HPDE6-E6E7 (cell line): ENCODE measurements around the gene PPM1A.

ENCODE experiments used
- DNase-seq: peaks from one replicate; pipeline ENCODE4 v3.0.0; 2011; ENCODE audit warnings: missing footprints; ENCODE audit errors: extremely low spot score

PPM1A gene

DNA sequence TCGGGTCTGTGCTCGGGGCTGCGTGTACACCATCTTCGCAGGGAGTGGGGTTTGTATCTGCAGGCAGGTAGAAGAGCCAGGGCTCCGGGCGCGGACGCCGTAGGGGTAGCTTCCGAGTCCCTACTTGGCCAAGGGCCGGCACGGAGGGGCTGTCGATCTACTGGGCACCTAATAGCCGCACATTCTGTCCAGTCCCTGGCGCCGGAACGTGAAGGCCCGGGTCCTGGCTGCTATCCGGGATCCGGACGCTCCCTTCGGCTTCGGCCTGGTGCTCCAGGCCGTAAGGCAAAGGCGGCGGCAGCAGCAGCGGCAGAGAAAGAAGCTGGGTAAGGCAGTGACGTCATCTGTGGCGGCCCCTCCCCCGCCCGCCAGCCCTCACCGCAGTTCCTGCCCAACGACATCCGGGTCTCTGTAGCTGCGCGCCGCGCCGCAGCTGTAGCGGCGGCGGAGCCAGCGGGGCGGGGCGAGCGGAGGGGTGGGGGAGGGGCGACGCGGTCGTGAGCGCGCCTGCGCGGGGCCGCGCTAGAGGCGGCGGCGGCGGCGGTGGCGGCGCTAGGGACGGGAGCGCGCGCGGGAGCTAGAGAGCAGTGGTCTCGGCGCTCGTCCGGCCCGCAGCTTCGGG is at the start of gene PPM1A:
TSS of gene PPM1A (plus strand) at position 525 of the 622 bp plus-strand sequence. CDS start 33,483 bp downstream, outside the sequence.
- peak; percentile 95 for DNase-seq

DNA sequence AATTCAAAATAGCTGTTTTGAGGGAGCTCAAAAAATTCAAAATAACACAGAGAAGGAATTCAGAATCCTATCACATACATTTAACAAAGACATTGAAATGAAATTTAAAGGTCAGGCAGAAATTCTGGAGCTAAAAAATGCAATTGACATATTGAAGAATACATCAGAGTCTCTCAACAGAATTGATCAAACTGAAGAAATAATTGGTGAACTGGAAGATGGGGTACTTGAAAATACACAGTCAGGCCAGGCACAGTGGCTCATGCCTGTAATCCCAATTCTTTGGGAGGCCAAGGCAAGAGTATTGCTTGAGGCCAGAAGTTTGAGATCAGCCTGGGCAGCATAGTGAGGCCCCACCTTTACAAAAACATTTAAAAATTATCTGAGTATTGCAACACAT is 49.7 kb upstream of the PPM1A start:
- no peak for DNase-seq

DNA sequence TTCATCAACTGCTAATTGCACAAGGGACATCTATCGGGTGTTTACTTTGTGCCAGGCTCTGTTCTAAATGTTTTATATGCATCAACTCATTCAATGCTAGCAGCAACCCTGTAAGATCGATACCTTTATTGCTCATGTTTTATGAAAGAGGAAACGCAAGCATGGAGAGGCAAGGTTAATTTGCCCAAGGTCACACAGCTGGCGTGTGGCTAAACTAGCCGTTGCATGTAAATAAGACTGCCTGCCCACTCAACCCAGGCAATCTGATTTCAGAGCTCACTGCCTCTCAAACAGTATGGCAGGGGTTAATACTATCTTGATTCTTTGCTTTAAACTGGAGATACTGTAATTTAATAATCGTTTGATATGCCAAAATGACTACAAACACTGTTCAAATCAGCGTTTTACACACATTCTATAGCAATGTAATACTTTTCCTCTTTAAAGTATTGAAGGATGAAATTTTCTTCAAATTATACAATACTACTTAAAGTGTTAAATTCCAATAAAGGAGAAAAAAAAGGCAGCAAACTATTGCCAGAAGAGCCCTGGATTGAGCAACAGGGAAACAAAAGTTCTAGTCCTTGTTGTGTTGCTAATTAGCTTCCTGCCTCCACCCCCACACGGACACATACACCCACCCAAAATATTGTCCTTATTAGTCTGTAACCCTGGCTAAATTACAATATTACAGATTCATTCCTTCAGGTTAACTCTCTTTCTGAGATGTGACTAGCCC is 44.7 kb upstream of the PPM1A start:
- DNase-seq: no peak

DNA sequence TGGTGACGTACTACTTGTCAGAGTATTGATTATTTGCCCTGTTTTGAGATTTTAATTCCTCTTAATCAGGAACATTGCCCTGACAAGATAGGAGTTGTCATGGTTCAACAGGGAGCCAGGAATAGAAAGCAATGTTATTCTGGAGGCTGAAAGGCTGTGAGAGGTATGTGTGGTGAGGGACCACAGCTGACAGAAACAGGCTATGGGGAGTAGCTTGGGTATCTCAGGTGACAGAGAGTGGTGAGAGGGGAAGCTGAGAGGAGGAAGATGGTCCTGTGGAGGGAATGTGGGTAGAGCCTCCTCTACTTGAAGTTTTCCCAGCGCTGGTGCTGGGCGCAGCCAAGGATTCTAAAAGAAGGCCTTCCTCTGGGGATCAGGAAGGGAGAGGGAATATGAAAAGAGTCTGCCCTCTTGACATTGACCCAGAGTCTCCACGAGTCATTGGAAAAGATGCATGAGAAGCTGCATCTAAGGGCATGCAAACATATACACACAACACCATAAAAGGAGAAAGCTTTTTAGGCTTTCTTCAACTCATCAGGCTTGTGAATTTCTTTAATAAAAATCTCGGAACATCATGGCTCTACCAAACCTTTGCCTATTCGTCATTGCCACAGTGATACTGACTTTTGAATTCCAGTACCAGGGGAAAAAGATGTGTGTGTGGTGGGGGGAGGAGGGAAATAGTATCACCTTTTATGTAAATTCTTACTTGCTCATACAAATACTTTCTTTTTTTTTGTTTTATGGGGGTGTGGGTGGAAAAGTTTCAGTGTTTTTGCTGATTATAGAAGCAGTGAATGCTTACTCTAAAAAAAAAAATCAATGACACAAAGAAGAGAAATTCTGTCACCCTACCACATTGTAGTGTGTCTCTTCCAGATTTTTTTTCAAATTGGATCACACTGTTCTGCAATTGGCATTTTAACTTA is 43.9 kb upstream of the PPM1A start:
- no peak for DNase-seq

DNA sequence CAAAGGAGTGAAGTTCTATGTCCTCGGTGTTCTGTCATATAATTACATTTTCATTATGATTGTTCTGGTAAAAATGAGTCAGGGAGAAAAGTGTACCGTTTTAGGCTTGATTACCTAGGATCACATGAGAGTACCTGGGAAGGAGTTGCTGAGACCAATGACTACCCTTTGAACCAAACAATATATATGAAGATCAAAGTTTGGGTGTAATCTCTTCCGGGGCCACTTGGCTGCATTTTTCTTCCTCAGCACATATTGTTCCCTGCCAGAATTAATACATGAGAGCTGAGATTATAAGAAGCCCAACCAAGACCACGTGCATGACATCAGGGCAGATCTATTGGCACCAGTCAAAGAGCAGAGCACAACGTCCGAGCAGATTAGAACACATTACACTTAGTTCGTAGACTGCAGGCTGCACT is 42.8 kb upstream of the PPM1A start:
- DNase-seq: no peak

DNA sequence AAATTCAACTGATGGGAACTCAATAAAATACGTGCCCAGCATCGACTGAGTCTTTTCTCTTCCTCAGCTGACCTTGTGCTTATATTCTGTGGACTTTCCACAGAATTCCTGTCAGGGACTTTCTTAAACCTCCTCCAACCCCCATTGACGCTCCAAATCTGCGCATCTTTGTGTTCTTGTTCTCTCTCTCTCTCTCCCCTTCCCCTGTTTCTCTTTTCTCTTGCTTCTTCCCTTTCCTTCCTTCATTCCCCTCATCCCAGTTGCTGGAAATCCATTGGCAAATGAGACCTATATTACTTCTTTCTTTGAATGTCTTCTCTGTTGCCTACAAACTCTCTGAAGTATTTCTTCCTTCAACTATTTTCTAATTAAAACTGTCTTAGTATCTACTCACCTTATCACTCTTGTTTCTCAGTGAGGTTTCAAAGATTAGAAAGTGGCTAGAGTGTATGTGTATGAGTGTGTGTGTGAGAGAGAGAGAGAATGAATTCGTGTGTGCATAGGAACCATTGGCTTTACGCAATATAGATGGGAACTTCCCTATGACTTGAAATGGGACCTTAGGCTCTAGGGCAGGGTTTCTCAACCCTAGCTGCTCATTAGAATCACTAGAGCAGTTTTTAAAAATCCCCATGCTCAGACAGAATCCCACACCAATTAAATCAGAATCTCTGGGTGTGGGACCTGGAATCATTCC is 42.0 kb upstream of the PPM1A start:
- DNase-seq: no peak

DNA sequence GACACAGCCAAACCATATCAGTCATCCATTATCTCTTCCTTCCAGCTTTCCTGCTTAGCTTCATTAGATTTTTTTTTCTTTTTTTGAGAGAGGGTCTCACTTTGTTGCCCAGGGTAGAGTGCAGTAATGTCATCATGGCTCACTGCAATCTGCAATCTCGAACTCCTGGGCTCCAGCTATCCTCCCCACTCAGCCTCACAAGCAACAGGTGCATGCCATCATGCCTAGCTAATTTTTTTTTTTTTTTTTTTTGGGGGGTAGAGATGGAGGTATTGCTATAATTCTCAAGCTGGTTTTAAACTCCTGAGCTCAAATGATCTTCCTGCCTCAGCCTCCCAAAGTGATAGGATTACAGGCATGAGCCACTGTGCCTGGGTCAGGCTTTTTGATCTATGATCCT is 38.3 kb upstream of the PPM1A start:
- DNase-seq: no peak

DNA sequence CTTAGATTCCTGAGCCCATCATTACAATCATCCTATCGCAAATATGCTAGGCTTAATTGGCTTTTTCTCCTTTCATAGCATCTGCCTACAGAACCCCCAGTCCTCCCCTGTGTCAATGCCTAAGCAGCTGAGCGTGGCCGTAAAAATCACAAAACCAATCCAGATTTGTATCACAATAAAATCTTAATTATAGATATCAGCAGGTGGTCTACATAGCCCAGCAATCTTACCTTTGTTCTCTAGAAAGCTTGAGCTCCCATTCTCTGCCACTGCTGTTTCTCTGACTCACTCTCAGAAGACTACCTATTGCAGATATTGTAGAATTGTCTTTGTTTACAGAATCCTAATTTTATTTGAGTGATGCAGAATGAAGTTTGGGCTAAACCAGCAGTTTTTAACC is 37.9 kb upstream of the PPM1A start:
- no peak for DNase-seq

DNA sequence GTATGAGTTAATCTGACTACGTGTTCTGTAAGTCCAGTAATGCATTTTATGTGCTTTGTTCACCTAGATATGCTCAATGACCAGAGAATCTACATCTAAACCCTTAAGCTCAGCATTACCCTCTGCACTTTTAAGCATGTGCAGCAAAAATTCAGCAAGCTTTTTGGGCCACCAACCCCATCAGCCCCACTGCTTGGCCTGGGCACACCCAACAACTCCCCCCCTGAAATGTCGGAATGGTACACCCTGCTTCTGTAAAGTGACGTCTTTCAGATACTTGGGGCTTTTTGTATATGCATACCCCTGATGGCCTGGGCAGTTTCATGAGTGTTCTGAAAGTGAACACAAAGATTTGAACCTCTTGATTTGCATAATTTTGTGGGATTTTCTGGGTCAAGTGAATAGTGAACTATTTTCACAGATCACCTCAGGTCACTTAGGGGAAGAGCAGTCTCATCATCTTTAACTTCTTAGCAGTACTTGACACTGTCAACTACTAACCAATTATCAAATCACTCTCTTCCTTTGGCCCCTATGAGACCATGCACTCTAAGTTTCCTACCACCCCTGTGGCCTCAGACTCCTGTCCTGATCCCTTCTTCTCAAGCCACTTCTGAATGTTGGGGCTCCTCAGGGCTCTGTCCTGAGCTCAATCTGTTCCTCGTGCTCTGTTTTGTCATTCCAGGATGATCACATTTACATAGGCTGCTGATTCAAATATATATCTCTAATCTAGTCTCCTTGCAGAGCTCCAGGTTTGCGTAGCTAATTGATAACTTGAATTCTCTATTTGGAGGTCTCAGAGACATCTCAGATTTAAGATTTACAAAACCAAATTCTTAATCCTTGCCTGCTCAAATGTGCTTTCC is 36.3 kb upstream of the PPM1A start:
- DNase-seq: no peak

DNA sequence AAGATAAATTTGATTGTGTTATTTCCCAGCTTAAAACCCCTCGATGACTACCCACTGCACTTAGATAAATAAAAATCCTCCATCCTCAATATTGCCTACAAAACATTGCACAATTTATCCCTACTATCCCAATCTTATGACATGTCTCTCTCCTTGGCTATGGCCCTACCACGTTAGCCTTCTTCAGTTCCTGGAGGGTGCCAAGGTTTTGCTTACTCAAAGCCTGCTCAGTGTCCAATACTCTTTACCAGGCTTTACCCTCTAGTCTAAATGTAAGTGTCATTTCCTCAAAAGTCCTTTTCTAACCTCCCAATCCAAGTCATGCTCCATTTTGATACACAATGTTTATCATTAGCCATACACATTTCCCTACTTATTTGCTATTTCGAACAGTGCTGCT is 35.0 kb upstream of the PPM1A start:
- DNase-seq: no peak

DNA sequence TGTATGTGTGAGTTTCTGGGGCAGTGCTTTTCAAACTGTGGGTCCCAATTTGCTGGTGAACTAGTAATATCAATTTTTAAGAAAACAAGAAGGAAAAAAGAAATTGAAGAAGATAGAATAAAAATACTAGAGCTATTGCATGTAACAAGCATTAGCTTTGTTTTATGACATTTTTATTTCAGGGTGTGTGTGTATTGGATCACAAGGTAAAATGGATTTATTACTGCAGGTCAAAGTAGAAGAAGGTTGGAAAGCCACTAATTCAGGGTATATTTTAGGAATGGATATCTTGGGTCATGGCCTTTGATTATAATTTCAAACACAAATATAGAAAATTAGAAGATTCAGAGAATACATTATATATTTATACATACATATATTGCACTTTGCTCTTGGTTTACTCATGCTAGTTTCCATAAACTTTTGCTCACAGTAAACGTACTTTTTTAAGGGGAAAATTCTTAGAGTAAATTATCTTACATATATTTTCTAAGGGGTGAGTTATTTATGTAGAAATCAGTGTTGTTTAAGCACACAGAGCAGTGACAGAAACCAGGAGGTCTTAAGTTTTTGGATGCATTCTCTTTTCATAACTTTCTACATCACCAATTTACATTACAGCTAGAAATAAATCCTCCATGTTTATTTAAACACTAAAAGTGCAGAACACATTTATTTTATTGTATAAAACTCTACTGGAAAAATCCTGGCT is 34.5 kb upstream of the PPM1A start:
- DNase-seq: no peak

DNA sequence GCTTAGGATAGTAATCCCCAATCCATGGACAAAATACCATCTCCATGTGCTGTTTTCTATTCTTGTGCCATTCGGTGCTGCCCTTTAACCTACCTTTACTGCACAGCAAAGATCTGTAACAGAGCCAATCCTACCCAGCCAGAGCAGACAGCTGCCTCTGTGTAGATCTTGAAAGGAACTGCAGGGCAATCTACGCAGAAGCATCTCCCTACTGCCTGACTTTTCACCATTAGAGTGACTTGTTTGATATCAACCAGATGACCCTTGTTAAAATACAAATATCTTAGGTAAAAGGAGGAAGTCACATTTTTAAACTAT is 33.9 kb upstream of the PPM1A start:
- no peak for DNase-seq

DNA sequence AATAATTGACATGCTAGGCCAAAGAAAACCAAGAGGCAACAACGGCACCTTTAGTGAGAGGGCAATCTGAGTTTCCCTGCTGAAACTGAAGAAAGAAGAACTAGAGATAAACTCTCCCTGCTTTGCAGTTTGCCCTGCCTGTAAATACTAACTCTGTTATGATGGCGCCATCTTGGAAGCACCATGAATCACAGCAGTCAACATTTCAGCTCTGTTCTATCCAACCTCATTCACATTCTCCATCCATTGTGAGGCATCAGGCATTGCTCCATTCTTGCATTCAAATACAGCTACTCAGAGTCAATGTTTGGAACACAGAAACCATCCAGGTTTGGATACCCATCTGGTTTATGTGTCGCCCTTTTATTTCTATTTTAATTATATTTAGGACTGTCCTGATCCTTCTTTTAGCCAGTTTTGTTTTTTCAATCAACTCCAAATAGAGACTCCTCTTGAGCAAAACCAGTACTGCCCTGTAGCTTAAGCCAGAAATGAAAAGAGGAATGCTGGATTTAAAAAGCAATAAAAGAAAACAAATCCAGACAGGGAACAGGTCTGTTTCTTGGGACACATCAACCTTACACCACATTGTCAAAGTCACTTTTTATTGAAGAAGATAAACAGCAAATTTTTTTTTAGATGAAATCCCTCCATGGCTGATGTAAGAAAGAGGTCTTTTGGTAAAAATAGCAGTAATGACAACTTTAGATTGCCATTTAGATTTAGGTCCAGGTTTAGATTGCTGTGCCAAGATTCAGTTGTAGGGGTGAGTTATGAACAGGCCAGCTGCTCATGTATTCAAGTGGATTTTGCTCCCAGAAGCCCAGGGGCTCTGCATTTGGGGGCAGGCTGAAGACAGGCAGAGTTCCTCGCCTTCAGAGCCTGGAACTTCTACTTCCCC is 33.3 kb upstream of the PPM1A start:
- no peak for DNase-seq

DNA sequence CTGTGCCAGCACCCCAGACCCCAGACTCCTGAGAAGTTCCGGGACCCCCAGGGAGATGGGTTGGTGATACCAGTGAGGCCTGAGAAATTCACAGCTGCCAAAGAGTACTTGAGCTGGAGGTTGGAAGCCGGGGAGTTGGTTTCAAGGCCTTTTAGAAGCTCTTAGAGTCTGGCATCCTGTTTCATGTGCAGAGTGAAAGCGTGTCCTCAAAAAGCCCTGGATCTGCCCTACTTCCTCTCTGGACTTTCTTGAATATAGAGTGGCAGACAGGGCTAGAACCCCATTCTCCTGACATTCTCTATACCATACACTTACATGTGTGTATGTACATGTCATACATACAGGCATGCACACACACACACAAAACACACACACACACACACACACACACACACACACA is 31.3 kb upstream of the PPM1A start:
- DNase-seq: no peak

DNA sequence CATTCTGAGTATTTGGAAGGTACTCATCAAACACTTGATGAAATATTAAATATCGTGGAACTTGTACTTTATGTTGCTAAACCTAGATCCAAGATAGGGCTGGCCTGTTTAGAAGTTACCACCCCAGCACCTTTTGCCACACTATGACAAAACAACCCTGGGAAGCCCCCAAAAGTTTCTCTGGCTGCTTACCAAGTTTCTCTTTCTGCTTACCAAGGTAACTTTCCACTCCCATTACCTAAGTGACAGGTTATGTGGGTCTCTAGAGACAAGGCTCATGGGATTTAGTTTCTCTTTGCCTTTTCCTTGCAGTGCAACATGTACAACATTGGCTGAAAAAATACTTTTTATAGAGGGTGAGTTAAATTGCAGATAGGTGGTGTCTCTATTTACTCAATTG is 28.9 kb upstream of the PPM1A start:
- DNase-seq: no peak

DNA sequence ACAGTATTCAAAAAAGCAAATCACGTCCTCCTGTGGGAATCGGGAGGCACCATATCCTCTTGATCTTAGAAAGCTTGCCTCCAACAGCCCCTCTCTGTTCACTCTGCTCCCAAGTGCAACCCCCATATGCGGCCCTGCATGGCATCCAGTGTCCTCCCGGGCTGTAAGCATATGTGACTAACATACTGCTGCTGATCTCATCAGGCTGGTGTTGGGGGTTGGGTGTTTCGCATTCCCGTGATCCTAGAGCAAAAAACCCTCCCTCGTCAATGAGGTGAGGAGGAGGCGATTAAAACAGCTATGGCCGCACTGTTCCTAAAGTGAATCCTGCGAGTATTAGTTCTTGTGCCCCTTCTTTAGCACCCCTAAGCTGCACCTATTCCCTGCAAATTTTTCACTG is 28.1 kb upstream of the PPM1A start:
- no peak for DNase-seq

DNA sequence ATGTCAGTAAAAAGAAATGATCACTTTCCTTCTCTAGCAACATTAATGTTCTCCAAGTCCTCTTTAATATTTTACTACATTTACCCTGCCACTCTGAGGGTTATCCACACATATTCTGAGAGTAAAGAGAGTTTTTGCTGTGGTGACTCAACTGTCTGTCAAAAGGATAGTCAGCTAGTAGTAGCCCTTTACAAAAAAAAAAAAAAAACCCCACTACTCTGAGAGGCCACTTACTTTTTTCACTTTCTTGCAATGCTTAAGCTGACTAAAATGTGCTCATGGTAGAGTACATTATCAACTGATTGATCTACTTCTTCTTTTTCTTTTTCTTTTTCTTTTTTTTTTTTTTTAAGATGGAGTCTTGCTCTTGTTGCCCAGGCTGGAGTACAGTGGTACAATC is 27.6 kb upstream of the PPM1A start:
- DNase-seq: no peak

DNA sequence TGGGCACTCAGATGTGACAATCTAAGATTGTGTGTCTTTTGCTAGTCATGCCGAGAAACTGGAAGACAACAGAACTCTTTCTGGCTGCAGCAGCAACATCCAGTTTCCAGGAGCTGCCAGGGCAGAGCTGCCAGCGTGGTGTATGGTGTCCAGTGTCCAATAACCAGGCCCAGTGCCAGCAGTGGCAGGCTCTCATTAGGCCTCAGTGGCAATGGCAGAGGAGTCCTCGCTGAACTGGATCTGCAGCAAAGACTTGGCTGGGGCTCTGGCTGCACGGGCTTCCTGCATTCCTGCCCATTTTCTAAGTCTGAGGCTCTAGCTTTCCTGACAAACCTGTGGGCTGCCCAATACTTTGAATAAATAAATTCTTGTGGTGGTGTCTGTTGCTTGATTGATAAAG is 26.2 kb upstream of the PPM1A start:
- no peak for DNase-seq

DNA sequence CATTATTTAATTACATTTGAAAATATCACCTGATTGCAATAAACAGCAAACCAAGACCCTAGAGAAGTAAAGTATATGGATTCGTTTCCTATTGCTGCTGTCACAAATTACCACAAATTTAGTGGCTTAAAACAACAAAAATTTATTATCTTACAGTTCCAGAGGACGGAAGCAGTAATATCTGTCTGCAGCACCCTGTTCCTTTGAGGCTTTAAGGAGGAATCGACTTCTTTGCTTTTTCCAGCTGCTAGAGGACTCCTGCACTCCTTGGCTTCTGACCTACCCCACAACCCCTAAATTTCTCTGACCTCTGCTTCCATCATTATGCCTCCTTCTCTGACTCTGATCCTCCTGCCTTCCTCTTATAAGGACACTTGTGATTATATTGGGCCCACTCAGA is 23.8 kb upstream of the PPM1A start:
- no peak for DNase-seq
